Esophagus mucosa (tissue), 1 donor: ENCODE results near the gene SLC39A11. TPM values are rescaled to one million over a fixed set of nuclear protein-coding genes. Genes with fewer than 3 reads are reported as not detected.

Experiments used
- ATAC-seq: fragments of 200-7000 bp; cut with Tn5 transposase; one replicate; pipeline ENCODE4 v1.9.1; 2020
- total RNA-seq: library from RNA; stranded (reverse); gene quantifications from one replicate; pipeline ENCODE4 v1.2.4, GENCODE V29; 2023
- donor health status: DM: yes; HTN: yes; CAD: no.

Gene SLC39A11
- total RNA-seq, 1 donor from 2014 or later = 32.8 TPM

DNA sequence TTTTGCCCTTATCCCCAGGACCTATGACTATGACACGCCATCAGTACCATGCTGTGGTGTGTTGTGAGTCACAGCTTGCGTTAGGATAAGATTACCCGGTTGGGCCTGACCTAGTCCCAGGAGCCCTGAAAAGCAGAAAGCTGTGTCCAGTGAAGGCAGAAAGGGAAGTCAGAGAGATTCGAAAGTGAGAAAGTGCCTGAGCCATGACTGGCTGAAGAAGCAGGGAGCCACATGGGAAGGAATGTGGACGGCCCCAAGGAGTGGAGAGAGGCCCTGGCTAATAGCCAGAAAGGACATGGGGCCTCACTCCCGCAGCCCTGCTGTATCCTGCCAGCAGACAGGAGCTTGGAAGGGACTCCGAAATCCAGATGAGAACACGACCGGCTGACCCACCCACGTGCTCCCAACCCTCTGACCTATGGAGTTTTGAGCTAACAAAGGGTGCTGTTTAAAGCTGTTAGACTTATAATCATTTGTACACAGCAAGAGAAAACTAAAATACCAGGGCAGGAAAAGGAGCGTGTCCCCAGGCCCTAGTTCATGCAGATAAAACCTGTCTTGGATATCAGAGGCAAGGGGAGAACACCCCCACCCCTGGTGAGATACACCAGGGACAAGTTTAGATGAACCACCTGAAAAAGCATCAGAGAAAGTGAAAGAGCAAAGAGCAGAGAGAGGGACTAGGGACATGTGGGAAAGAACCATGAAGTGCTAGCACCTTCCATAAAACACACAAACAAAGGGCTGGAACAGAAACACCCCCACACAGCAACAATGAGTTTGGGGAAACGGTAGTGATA is 115.3 kb downstream of the SLC39A11 start:
- peak; percentile 46 for ATAC-seq

DNA sequence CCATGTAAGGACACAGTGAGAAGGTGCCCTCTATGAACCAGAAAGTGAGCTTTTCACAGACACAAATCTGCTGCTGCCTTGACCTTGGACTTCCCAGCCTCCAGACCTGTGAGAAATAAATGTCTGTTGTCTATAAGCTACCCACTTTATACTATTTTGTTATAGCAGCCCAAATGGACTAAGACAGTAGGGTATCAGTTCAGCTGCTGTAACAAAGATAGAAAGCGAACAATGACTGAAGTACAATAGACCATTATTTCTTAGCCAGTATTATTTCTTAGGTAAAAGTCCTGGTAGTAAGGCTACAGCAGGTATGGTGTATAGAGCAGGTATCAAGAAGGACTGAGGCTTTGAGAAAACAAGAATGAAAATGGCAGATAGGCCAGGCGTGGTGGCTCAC is 117.0 kb downstream of the SLC39A11 start:
- no peak for ATAC-seq

DNA sequence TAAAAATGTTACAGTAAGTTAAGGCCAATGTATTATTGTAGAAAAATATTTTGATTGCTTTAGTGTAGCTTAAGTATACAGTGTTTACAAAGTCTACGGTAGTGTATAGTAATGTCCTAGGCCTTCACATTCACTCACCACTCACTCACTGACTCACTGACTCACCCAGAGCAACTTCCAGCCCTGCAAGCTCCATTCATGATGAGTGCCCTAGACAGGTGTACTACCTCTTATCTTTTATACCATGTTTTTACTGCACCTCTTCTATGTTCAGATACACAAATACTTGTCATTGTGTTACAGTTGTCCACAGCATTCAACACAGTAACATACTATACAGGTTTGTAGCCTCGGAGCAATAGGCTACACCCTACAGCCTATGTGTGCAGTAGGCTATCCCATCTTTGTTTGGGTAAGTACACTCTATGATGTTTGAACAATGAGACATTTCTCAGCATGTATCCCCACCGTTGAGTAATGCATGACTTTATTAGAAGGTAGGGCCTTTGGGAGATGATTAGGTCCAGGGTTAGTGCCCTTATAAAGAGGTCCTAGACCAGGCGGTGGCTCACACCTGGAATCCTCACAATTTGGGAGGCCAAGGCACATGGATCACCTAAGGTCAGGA is 117.8 kb downstream of the SLC39A11 start:
- peak; percentile 58 for ATAC-seq

GRCh38 chr17:72972263-72972951 is 120.1 kb downstream of the SLC39A11 start:
- ATAC-seq = no peak

DNA sequence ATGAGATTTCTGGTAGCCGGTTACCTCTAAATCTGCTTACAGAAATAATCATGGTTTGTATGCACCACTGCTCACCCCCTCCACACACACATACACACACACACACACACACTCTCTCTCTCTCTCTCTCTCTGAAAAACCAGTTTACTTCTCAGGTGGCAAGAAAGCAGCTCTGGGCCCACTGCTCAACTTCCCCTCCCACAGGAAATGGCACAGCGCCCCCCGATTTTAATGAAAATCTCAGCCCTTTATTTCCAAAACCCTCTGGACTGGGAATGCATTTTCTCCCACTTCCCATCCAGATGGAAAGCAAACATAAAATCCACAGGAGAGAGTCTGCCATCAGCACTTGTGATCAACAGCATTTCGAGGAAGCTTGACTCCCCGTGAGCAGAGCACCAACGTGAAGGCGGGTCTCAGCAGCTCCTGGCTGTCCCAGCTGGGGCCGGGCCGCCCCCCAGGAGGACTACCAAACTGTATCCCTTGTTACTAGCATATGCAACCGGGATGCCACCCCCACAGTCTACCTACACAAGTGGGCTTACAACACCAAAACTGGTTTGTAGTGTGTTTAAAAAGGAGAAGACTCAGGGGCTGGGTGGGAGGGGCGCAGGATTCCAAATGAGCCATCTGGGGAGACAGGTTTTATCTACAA is 121.1 kb downstream of the SLC39A11 start:
- ATAC-seq = no peak

DNA sequence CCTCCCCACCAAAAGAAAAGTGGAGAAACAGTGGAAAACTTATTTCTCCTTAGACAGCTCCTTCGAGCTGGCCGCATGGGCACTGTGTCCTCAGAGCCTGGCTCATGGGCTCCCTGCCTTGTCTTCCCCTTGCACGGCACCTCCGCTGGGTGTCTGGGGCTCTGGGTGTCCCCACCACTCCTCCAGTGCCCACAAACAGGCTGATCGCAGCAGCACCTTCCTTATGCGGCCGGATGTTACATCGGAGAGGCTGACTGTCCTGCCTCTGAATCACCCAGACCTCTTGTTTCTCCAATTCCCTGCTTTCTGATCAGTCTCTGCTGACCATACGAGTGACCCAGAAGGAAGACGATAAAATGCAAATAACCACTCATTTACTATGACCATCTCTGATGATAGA is 121.7 kb downstream of the SLC39A11 start:
- no peak for ATAC-seq

- ATAC-seq = no peak
These were observed 122.2 kb downstream of the SLC39A11 start for GRCh38 chr17:72970246-72970645.

GRCh38 chr17:72969293-72969906 is 123.1 kb downstream of the SLC39A11 start:
- ATAC-seq = no peak

DNA sequence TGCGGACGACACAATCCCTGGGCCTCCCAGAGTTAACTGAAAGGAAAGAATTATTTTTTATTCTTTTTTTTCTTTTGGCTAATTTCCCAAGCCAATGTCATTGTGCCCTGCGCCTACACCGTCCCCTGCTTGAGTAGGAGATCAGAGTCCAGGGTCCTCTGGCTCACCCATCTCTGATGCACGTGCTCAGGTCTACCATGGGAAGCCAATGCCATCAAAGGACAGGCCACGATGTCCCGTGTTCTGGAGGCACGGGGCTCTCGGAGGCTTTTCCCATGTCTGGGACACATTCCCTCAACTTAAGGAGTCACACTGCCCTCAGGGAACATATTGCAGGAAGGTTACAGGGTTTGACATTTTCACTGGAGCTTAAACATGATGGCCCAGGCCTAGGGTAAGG is 123.7 kb downstream of the SLC39A11 start:
- no peak for ATAC-seq

GRCh38 chr17:72967977-72968585 is 124.4 kb downstream of the SLC39A11 start:
- no peak for ATAC-seq

DNA sequence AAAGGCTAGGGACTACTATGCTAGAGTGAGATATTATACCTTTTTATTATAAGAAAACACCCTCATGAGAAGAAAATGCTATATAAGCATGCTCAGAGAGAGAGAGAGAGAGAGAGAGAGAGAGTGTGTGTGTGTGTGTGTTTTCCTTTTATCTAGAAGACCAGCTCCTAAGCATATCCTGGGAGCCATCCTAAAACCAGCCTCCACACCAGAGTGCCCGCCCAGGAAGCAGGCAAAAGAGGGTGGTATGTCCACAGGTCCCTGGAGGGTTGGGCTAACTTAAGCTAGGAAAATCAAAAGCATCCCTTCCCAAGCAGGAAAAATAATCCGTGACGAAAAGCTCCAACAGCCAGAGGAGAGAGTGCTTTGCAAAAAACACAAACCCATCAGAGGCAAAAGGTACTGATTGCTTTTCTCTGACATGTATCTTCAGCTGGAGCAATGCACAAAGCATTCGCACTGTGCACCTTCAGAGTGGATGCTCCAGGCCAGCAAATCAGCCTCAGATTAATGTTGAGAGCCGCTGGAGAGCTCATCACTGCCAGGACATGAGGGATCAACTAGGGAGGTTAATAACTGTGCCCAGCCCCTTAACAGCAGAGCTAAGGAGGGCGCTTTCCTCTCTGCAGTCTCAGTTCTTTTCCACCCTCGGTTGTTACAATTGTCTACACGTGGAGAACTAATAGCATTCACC is 125.1 kb downstream of the SLC39A11 start:
- no peak for ATAC-seq

DNA sequence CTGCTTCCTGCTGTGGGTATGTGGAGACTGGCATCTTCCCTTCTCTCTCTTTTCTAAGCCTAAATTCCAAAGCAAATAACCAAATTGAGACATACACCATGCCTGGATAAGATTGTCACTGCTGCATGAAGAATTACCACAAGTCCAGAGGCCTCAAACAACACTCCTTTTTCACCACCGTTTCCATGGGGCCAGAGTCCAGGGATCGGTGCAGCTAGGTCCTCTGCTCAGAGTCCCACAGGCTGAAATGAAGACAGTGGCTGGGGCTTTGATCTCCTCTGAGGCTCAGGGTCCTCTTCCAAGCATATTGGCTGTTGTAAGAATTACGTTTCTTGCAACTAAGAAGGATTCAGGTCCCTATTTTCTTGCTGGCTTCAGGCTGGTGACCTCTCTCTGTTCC is 130.4 kb downstream of the SLC39A11 start:
- no peak for ATAC-seq

GRCh38 chr17:72955391-72956140 is 136.9 kb downstream of the SLC39A11 start:
- ATAC-seq = no peak

DNA sequence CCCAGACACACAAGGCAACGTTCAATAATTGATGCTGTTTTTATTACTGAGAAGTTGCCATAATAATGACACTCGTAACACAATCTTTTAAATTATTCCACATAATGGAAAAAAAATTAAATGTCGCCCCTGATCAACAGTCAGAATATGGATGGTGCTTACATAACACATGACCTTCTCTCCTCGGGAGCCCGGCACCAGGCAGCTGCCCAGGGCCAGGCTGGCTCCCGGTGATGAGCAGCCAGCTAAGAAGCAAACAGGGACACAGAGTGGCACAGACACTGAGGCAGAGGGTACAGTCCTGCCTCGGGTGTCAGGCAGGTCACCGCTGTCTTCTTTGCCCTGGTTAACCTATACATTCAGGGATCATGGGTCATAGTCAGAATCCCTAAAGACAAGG is 137.9 kb downstream of the SLC39A11 start:
- ATAC-seq = no peak

- ATAC-seq = no peak
These were observed 138.9 kb downstream of the SLC39A11 start for GRCh38 chr17:72953621-72954020.

GRCh38 chr17:72952641-72953315 is 139.7 kb downstream of the SLC39A11 start:
- no peak for ATAC-seq

DNA sequence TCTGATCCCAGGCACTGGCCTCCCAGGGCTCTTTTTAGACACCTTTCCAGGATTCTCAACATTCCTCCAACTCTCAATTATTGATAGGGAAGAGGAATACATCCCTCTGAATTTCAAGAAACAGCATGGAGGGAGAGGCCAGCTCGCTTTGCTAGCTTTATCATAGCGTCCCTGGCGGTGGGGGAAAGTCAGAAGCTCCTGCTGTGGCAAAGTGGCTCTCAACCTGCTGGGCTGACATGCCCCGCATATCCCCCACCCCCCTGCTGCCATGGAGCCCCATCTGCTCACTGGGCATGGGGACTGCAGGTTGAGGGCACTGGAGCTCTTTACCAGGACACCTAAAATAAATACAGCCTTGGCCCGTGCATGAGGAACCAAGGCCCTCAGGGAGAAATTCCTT is 140.3 kb downstream of the SLC39A11 start:
- ATAC-seq = no peak

GRCh38 chr17:72950242-72950931 is 142.1 kb downstream of the SLC39A11 start:
- ATAC-seq = no peak

DNA sequence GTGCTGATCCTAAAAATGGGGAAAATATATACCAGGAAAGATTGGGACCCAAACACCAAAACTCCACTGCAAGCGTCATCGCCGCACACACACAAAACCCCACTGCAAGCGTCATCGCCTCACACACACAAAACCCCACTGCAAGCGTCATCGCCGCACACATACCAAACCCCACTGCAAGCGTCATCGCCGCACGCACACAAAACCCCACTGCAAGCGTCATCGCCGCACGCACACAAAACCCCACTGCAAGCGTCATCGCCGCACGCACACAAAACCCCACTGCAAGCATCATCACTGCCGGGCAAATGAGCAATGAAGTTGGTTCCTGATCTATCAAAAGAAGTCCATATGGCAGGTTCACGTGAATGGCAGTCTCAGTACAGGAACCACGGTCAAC is 144.4 kb downstream of the SLC39A11 start:
- no peak for ATAC-seq

DNA sequence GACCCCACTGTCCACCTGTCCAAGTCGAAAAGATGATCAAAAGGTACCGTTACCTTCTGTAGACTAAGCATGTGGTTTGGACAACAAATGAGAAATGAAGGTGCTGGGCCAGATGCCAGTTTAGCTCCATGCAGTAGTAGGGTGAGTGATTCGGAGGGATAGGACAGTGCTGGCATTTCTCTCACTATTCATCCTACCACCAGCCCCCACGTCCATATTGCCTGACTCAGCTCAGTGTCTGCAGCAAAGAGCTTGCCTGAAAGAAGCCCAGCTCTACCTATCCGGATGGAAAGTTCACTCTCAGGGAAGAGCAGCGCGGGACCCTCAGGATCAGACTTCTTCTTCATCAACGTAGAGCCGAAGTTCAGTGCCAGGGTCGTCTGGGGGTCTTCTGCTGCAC is 145.0 kb downstream of the SLC39A11 start:
- no peak for ATAC-seq
